K562 (cell line): Measurements from ENCODE around the gene ARL2. TPM values are rescaled to one million over a fixed set of nuclear protein-coding genes. Genes with fewer than 3 reads are reported as not detected.

ENCODE experiments used
- ARID1B ChIP-seq: fragments of 450-650 bp; IDR thresholded peaks from 2 replicates; pipeline ENCODE4 v1.6.1; 2016; ENCODE audit warnings: antibody characterized with exemption, mild to moderate bottlenecking, inconsistent platforms
- CBX1 ChIP-seq: sonication (generic); IDR thresholded peaks from 2 replicates; pipeline ENCODE4 v1.6.1; 2016; ENCODE audit warnings: antibody characterized with exemption, low read depth, mild to moderate bottlenecking
- CREB3L1 ChIP-seq: fragments of 450-650 bp; IDR thresholded peaks from 2 replicates; pipeline ENCODE4 v1.6.1; 2014; ENCODE audit warnings: low read depth, mild to moderate bottlenecking, moderate library complexity, borderline replicate concordance
- ETV1 ChIP-seq: fragments of 450-650 bp; conservative IDR thresholded peaks from 2 replicates; pipeline ENCODE4 v1.6.1; 2016; ENCODE audit warnings: missing genetic modification characterization, control low read depth, low read depth, missing compliant biosample characterization
- HNRNPL ChIP-seq: fragments of 200-400 bp; formaldehyde crosslinking; IDR thresholded peaks from 2 replicates; pipeline ENCODE4 v1.6.1; 2017; ENCODE audit warnings: low read depth, mild to moderate bottlenecking, low read length
- MGA ChIP-seq: fragments of 450-650 bp; IDR thresholded peaks from 2 replicates; pipeline ENCODE4 v1.6.1; 2016; ENCODE audit warnings: mild to moderate bottlenecking, moderate library complexity
- NELFE ChIP-seq: IDR thresholded peaks from 2 replicates; pipeline ENCODE4 v1.6.1; 2011; ENCODE audit warnings: mild to moderate bottlenecking; ENCODE audit not compliant: insufficient read depth, insufficient read length
- TCF3 ChIP-seq: sonication (generic); formaldehyde crosslinking; IDR thresholded peaks from 2 replicates; pipeline ENCODE4 v1.4.0; 2020; ENCODE audit warnings: mild to moderate bottlenecking, missing genetic modification reagents
- TCF7 ChIP-seq: sonication (generic); IDR thresholded peaks from 2 replicates; pipeline ENCODE4 v1.6.1; 2016; ENCODE audit warnings: antibody characterized with exemption, borderline replicate concordance
- TFAP4 ChIP-seq: sonication (generic); formaldehyde crosslinking; IDR thresholded peaks from 2 replicates; pipeline ENCODE4 v1.8.0; 2022; ENCODE audit warnings: missing genetic modification reagents, mild to moderate bottlenecking, moderate library complexity, borderline replicate concordance
- TSC22D4 ChIP-seq: fragments of 450-650 bp; IDR thresholded peaks from 2 replicates; pipeline ENCODE4 v1.6.1; 2016; ENCODE audit warnings: missing genetic modification characterization, missing biosample characterization, control low read depth
- ZFX ChIP-seq: sonication (generic); formaldehyde crosslinking; IDR thresholded peaks from 2 replicates; pipeline ENCODE4 v1.8.0; 2022; ENCODE audit warnings: mild to moderate bottlenecking, missing genetic modification reagents, moderate library complexity
- ZNF217 ChIP-seq: sonication (generic); formaldehyde crosslinking; IDR thresholded peaks from 2 replicates; pipeline ENCODE4 v1.8.0; 2022; ENCODE audit warnings: mild to moderate bottlenecking, missing genetic modification reagents
- polyA plus RNA-seq, 8 experiments: library from polyadenylated mRNA; depleted of rRNA in 4 of 8; stranded (reverse) in 5 of 8; unstranded in 3 of 8; fragments of >200 nt; fragmentation: Nextera tagmentation in 2 of 8; fragmentation: Illumina TruSeq in 1 of 8; extraction: Ambion mirVana in 2 of 8; extraction: Trizol in 1 of 8; gene quantifications; 2 replicates each; pipeline versions ENCODE4 v1.2.1 to v1.2.3, GENCODE V29; 2011 to 2014; ENCODE audit warnings: inconsistent platforms in 1 of 8, missing spikeins in 1 of 8
- total RNA-seq, 7 experiments: library from RNA; depleted of rRNA in 6 of 7; stranded (reverse); fragments of >200 nt in 6 of 7; fragmentation: Illumina TruSeq in 2 of 7; extraction: Trizol in 2 of 7; gene quantifications; 2 replicates each; pipeline versions ENCODE4 v1.2.1 to v1.2.3, GENCODE V29; 2011 to 2021; ENCODE audit warnings: low replicate concordance in 1 of 7

ARL2 gene
- total and polyA plus RNA-seq, 9 of the 15 experiments (the other 6 are each of a cell fraction or from before 2014, with no cell fraction given) = 5.7 to 154 (median 92.2) TPM

- TF ChIP-seq MGA (peak; percentile 97), ZFX (CRISPR knock-in tag) (peak; percentile 98), ARID1B (peak; percentile 2; the same call in 1 of the 2 replicates), ZNF217 (no peak), TCF3 (CRISPR knock-in tag) (no peak), TFAP4 (CRISPR knock-in tag) (peak; percentile 86), HNRNPL (no peak), CREB3L1 (peak; percentile 63; the same call in 1 of the 2 replicates), TSC22D4 (tag) (no peak), ETV1 (no peak), NELFE (no peak), CBX1 (no peak), TCF7 (no peak)
These were observed 13.5 kb downstream of the ARL2 start, which contains the start of gene SNX15 (continued) for GRCh38 chr11:65027213-65028067.
